Medulla oblongata (tissue), 1 donor: ENCODE measurements around the gene PLXND1.
"Not testable (repeated sequence)": the region's sequence is repeated elsewhere in the genome, so short reads cannot be mapped to it uniquely, and the experiment has no call there.

ENCODE experiments used
- DNase-seq: peaks from one replicate; pipeline ENCODE4 v3.0.0-alpha.2; 2015; ENCODE audit errors: extremely low spot score

Gene PLXND1

GRCh38 chr3:129527262-129527661, 79.2 kb downstream of the PLXND1 start:
- DNase-seq: no peak

- DNase-seq: peak; percentile 70
Measured at GRCh38 chr3:129526121-129526900, 80.2 kb downstream of the PLXND1 start.

GRCh38 chr3:129525341-129525968, 81.0 kb downstream of the PLXND1 start:
- no peak for DNase-seq

- no peak for DNase-seq
Measured at GRCh38 chr3:129524081-129524480, 82.4 kb downstream of the PLXND1 start.

GRCh38 chr3:129522953-129523352, 83.5 kb downstream of the PLXND1 start:
- no peak for DNase-seq

- DNase-seq: no peak
Measured at GRCh38 chr3:129521611-129522010, 84.9 kb downstream of the PLXND1 start.

GRCh38 chr3:129520960-129521359, 85.5 kb downstream of the PLXND1 start:
- no peak for DNase-seq

GRCh38 chr3:129519896-129520715, 86.4 kb downstream of the PLXND1 start:
- DNase-seq: no peak

GRCh38 chr3:129519449-129519848, 87.0 kb downstream of the PLXND1 start:
- no peak for DNase-seq

- no peak for DNase-seq
Measured at GRCh38 chr3:129518581-129518980, 87.9 kb downstream of the PLXND1 start.

- peak; percentile 46 for DNase-seq
Measured at GRCh38 chr3:129518038-129518561, 88.4 kb downstream of the PLXND1 start.

- DNase-seq: no peak
Measured at GRCh38 chr3:129517516-129517915, 89.0 kb downstream of the PLXND1 start.

- DNase-seq: not testable (repeated sequence)
Measured at GRCh38 chr3:129515821-129516432, 90.5 kb downstream of the PLXND1 start.

- not testable (repeated sequence) for DNase-seq
Measured at GRCh38 chr3:129515108-129515820, 91.2 kb downstream of the PLXND1 start.

GRCh38 chr3:129514563-129514962, 91.9 kb downstream of the PLXND1 start:
- no peak for DNase-seq

GRCh38 chr3:129514110-129514509, 92.4 kb downstream of the PLXND1 start:
- no peak for DNase-seq

GRCh38 chr3:129513705-129514104, 92.8 kb downstream of the PLXND1 start:
- DNase-seq: no peak

- no peak for DNase-seq
Measured at GRCh38 chr3:129512595-129512994, 93.9 kb downstream of the PLXND1 start.

GRCh38 chr3:129507181-129507831, 99.2 kb downstream of the PLXND1 start:
- peak; percentile 68 for DNase-seq

GRCh38 chr3:129506231-129506742, 100.2 kb downstream of the PLXND1 start:
- no peak for DNase-seq
